Measurements from ENCODE around the gene IL26. TPM values are rescaled to one million over a fixed set of nuclear protein-coding genes. Genes with fewer than 3 reads are reported as not detected.
"Not testable (repeated sequence)": the region's sequence is repeated elsewhere in the genome, so short reads cannot be mapped to it uniquely, and the experiment has no call there.

IL26 gene
- total RNA-seq, 1 donor from 2014 or later, result not detected

DNA sequence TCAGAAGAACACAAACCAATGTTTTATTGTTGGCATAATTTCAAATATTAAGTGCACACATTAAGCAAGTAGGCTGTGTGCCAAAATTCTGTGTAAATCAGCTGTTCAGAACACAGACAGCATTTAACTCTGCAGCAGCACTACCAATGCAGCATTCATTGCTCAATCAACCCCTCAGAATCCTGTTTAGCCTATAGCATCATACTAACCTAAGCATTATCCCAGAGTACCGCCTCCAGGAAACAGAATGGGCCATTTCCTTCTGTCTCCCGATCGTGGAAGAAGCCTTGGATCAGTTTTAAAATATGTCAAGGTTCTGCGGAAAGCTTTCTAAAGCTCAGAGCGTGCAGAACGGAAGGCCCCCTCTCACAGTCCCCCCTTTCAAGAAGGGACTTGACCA lies 3.3 kb downstream of the IL26 start:
- Histone ChIP-seq H3K9me3 (no peaks in the 10 kb centered on the region), H3K4me3 (no peak overlapping the region), H3K27ac (no peak overlapping the region), H3K4me1 (no peaks in the 10 kb centered on the region), H3K27me3 (ENCODE audit: low read depth) (no peaks in the 10 kb centered on the region), H3K36me3 (no peaks in the 10 kb centered on the region)
- intact Hi-C loops (cut with DNase I), result loop anchor here (10.0 kb wide), 1 partner anchor 92 kb away; no protein-coding TSS in a partner anchor
- TF ChIP-seq, protein P1, sequence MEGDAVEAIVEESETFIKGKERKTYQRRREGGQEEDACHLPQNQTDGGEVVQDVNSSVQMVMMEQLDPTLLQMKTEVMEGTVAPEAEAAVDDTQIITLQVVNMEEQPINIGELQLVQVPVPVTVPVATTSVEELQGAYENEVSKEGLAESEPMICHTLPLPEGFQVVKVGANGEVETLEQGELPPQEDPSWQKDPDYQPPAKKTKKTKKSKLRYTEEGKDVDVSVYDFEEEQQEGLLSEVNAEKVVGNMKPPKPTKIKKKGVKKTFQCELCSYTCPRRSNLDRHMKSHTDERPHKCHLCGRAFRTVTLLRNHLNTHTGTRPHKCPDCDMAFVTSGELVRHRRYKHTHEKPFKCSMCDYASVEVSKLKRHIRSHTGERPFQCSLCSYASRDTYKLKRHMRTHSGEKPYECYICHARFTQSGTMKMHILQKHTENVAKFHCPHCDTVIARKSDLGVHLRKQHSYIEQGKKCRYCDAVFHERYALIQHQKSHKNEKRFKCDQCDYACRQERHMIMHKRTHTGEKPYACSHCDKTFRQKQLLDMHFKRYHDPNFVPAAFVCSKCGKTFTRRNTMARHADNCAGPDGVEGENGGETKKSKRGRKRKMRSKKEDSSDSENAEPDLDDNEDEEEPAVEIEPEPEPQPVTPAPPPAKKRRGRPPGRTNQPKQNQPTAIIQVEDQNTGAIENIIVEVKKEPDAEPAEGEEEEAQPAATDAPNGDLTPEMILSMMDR (IDR thresholded peaks at IDR 0.05), result no peak
- no peak for ATAC-seq
- DNase-seq, result no peak

DNA sequence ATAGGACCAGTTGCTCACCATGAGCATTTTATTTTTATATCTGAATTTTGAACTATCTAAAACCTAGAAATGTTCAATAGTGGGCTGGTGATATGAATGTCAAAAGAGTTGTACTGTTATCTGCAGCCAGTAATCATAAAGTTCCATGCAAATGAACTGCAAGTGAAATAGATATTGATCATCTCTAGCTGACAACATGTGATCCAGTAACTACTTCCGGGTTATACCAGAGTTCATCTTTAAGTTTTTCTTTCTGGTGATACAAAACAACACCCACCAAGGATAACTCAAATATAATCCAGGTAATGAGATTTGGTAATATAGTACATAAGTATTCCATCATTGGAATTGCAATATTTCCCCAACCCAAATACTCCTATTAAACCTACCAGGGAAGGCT lies 4.1 kb downstream of the IL26 start:
- H3K9me3 ChIP-seq, result no peaks in the 10 kb centered on the region
- TF ChIP-seq, protein P1 (IDR thresholded peaks at IDR 0.05), result no peak
- ATAC-seq (no peak), DNase-seq (no peak)
- H3K4me1 ChIP-seq, result no peaks in the 10 kb centered on the region
- intact Hi-C loops (cut with DNase I), result loop anchor here (10.0 kb wide), 1 partner anchor 93 kb away; no protein-coding TSS in a partner anchor
- no peak overlapping the region for H3K4me3 ChIP-seq
- H3K27me3 ChIP-seq (ENCODE audit: low read depth), result no peaks in the 10 kb centered on the region
- no peaks in the 10 kb centered on the region for H3K36me3 ChIP-seq
- no peak overlapping the region for H3K27ac ChIP-seq

DNA sequence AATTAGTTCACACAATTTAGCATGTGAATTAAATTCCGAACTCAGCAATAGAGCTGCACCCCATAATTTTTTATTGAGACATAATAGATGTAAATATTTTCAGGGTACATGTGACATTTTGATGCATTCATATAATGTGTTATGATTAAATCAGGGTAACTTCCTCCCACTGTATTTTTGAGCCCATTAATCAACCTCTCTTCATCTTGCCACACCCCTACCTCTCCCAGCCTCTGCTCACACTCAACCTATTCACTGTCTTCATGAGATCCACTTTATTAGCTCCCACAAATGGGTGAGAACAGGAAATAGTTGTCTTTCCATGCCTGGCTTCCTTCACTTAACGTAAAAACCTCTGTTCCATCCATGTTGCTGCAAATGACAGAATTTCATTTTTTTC lies 14.7 kb downstream of the IL26 start:
- no peaks in the 10 kb centered on the region for H3K4me1 ChIP-seq
- TF ChIP-seq, protein P1 (IDR thresholded peaks at IDR 0.05), result no peak
- intact Hi-C loops (cut with DNase I), result no loop called here
- H3K27ac ChIP-seq, result no peak overlapping the region
- no peaks in the 10 kb centered on the region for H3K36me3 ChIP-seq
- H3K4me3 ChIP-seq, result no peak overlapping the region
- ATAC-seq (no peak), DNase-seq (no peak)
- H3K27me3 ChIP-seq (ENCODE audit: low read depth), result peaks cover 7% of the 10 kb centered on the region
- H3K9me3 ChIP-seq, result no peaks in the 10 kb centered on the region

DNA sequence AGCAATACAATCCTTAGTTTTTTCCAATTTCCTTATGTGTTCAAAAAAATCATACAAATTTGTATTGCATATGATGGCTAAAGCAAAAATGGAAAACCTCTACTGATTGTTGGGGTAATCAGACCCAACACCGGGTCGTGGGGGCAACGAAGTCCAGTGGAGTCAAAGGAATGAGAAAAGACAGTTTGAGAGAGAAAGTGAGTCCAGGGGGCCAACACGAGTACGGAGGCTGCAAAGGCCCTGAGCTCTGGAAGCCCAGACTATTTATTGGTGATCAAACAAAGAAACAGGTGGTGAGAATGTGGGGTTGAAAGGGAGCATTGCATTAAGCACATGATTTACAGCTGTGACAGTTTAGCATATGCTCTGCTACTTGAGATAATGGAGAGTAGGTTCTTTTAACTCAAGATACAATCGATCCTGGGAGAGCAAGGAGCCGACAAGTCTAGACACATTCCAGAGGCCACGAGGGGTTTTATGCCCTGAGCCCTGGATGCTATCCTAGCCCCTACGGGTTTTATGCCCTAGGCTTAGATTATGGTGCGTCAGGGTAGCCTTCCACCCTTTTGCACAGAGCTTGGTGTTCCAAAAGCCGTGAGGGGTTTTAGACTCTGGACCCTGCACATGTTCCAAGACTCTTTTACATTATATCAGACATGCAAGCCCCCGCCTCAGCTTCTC lies 16.4 kb downstream of the IL26 start:
- H3K27ac ChIP-seq; DNase-seq; H3K4me3 ChIP-seq; H3K27me3 ChIP-seq (ENCODE audit: low read depth); intact Hi-C loops (cut with DNase I); H3K36me3 ChIP-seq; H3K4me1 ChIP-seq; ATAC-seq; H3K9me3 ChIP-seq: not testable (repeated sequence)

DNA sequence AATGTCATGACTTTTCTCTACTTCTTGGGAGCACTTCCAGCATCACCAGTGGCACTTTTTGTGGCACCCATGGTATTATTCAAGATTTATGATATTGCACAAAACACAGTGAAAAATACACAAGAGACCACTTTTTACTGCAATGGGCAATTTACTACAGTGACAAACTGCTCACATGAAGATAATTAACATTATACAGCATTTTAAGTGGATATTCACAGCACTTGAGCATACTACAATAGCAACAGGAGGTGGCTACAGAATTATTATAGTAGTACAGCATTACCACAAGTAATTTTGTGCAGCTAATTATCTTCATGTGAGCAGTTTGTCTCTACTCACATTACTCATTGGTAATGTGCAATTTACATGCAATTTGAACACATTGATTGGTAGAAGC lies 18.3 kb downstream of the IL26 start:
- intact Hi-C loops (cut with DNase I), result no loop called here
- Histone ChIP-seq H3K9me3 (no peaks in the 10 kb centered on the region), H3K4me1 (no peaks in the 10 kb centered on the region), H3K36me3 (no peaks in the 10 kb centered on the region), H3K27ac (no peak overlapping the region), H3K4me3 (no peak overlapping the region), H3K27me3 (ENCODE audit: low read depth) (peaks cover 4% of the 10 kb centered on the region)
- DNase-seq (no peak), ATAC-seq (no peak)
- TF ChIP-seq, protein P1 (IDR thresholded peaks at IDR 0.05), result no peak

DNA sequence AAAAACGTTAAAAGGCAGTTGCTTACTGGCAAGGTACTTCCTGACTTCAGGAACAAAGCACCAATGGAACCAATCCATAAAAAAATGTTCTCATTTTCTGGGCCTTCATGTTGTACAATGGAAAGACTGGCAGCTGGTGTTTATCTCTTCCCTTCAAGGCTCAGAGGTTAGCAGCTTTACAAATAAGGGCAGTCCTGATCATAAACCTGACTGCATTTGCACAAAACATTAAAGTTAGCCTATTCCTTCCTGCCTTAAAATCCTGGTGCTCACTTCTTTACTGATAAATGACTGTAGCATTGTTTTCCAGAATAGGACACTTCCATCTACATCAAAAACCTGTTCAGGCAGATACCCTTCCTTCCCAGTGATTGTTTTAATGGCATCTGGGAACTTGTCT lies 19.2 kb downstream of the IL26 start:
- ATAC-seq, result no peak

More for the DNA sequence above, 19.2 kb downstream of the IL26 start:
- peaks cover 4% of the 10 kb centered on the region for H3K27me3 ChIP-seq (ENCODE audit: low read depth)
- no peaks in the 10 kb centered on the region for H3K36me3 ChIP-seq
- intact Hi-C loops (cut with DNase I), result no loop called here
- no peak overlapping the region for H3K27ac ChIP-seq
- H3K9me3 ChIP-seq, result no peaks in the 10 kb centered on the region
- TF ChIP-seq, protein P1 (IDR thresholded peaks at IDR 0.05), result no peak
- H3K4me1 ChIP-seq, result no peaks in the 10 kb centered on the region
- no peak for DNase-seq
- no peak overlapping the region for H3K4me3 ChIP-seq

All from lower lobe of right lung (tissue), 2 donors.